ENCODE measurements around the gene SHC4.
"Not testable (repeated sequence)": the region's sequence is repeated elsewhere in the genome, so short reads cannot be mapped to it uniquely, and the experiment has no call there.

SHC4 gene, protein sequence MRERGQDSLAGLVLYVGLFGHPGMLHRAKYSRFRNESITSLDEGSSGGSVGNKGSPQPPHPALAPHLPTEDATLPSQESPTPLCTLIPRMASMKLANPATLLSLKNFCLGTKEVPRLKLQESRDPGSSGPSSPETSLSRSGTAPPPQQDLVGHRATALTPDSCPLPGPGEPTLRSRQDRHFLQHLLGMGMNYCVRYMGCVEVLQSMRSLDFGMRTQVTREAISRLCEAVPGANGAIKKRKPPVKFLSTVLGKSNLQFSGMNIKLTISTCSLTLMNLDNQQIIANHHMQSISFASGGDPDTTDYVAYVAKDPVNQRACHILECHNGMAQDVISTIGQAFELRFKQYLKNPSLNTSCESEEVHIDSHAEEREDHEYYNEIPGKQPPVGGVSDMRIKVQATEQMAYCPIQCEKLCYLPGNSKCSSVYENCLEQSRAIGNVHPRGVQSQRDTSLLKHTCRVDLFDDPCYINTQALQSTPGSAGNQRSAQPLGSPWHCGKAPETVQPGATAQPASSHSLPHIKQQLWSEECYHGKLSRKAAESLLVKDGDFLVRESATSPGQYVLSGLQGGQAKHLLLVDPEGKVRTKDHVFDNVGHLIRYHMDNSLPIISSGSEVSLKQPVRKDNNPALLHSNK

DNA sequence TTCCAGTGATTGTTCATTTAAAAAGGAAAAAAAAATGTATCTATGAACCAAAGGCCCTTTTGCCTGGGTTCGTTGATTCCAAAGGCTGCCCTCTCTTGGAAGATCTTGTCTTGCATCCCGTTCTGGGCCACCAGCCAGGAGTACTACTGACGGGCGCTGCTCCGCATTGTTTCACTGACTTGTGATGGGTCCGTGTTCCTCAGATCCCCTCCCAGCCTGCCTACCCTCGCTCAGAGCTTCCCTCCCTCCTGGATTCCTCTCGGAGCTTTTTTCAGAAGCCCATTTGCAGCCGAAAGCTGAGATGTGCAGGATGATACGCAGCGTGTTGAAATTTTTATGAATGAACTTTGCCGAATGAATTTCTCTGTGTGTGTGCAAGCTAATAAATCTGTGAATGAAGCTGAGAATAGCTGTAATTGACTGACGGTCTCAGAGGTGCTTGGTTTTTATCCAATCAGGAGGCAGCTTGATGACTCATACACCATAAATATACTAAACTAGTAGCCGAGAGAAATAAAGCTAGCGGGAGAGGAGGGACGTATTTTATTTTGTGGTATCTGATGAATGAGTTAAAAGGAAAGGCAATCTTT, at the start of gene SHC4:
Gene SHC4 (minus strand): TSS at position 396 of the 590 bp plus-strand sequence. CDS start 904 bp downstream, outside the sequence.
- DNase-seq, result no peak

DNA sequence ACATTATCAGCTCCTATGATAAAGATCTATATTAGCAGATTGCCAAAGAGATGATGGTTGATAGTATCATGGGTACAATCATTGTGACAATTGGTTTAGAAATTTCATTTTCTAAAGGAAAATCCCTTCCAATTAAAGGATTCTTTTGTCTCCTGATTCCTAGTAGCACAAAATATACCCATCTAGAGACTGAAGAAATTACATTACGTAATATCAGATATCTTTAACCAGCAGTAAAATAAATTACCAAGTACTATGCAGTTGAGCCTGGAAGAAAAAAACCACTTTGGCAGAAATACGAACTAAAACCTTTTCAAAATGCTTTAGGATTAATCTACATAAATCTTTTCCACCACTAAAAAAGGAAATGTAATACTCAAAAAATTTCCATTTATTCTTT, 35.6 kb upstream of the SHC4 start:
- DNase-seq, result no peak

DNA sequence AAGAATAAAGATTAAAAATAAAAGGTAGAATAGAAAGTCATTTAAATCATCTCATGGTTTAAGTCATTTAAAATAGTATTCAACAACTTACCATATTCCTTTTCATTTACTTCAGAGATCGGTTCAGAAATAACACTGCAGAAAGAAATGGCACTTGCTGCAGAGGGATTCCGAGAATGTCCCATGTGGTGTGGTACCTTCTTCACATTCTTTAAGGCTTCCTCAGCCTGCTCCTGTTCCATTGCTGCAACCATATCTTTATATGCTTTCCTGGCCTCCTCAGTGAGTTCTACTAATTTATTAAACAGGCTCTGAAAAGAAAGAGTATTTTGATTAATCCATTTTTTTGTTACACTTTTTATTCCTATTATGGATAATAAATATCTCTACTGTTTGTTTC, 32.6 kb upstream of the SHC4 start:
- no peak for DNase-seq

DNA sequence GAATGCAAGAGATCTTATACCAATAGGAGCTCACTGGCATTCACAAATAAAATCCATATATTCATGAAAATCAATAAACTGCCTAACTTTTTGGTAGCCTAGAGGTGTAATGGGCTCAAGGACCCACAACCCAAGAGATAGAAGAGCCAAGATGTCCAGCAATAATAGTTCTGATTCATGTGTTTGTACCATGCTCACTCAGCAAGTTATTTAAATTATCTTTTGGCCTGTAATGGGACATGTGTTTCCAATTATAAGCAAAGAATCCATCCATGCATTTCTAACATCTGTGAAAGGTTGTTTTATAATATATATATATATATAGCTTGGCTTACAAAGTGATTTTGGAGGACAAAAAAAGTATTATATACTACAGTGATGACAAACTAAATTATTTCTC, 29.7 kb upstream of the SHC4 start:
- DNase-seq, result no peak

DNA sequence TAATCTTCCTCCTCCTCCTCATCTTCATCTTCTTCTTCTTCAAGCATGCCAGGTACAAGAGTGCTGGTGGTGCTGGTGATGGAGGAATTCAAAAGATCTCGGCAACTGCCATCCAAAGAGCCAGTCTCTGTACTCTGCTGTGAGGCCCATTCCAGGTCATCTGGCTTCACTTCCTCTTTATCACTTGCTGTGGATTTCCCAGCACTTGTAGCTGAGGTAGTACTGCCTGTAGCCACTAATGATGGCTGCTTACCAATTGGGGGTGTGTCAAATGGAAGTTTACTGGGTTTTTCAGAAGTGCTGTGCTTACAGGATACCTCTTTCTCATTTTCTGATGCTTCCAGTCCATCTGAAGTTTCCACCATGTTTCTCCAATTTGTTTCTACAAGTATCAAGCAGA, 28.8 kb upstream of the SHC4 start:
- no peak for DNase-seq

DNA sequence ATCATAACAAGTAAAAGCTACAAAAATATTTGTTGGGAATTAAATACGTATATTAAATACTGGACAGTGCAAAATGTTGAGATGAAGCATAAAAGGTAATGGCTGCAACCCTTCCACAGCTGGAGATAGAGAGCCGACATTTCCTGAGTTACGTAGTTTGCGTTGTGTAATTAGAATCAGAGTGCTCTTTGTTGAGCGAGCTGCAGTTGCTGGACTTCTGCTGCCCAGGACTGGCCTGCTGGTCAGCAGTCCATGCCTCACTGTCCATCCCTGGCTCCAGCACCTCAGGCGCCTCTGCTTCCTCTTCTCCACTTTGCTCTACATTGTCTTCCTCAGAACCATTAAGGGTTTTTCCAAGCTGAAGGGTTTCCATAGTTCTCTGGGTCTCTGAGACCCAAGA, 28.4 kb upstream of the SHC4 start:
- DNase-seq, result no peak

DNA sequence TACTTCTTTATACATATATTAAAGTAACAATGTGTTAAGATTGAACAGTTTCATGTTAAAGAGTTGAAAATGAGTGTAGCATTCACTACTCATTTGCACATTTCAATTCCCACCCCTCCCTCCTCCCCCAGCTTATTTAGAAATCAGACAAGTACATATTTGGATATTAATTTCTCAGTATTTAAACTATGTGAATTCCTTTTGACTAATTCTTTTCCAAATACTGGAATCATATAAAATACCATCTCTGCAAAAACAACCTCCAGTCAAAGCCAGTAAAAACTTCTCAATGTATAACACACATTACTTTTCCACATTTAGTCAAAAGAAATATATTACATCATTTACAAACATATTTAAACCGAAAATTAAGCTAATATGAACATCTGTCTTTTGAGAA, 25.5 kb upstream of the SHC4 start:
- DNase-seq, result no peak

DNA sequence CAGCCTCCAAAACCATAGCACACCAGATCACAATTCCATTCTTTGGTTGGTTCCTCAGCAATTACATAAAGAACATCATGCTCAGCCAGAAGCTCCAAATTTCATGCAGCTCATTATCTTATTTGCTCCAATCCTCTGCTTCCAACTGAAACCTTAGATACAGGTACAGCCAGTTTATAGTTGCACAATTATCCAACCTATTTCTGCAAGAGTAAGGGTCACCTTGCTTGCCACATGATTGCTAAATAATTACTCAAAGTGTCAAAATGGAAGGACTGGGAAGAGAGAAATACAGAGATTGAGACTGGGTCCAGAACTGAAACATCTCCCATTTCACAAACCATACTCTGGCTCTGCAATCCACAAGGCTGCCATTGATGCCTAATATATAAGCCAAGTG, 23.4 kb upstream of the SHC4 start:
- DNase-seq, result no peak

DNA sequence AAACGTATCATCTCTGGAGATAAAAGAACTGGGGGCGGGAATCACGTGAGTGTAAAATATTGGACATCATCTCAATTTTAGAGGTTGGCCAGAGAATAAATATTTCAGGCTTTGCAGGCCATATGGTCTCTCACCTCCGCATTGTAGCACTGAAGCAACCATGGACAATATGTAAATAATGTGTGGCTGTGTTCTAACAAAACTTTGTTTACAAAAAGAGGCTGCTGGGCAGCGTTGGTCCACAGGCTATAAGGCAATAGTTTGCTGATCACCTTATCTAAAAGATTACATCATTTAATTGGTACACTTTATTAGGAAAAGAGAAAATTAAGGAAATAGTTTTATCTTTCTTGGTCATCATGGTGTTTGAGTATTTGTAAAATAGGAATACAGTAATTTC, 22.5 kb upstream of the SHC4 start:
- DNase-seq, result no peak

DNA sequence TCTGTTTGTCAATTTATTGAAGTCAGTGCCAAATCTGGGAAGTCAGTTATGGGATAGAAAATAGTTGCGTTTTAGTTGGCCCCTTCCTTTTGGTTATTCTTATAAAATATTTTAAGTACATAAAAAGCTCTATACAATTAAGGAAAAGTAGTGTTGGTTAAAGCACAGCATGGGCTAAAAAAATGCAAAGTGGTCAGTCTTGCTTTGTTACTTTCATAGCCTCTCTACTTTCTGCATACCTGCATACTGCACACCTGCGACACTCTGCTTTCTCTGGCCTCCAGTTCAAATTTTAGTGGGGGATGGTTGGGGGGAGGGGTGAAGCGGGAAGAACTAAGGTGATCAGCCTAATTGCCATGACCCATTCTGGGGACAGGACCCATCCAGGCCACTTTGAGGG, 21.8 kb upstream of the SHC4 start:
- DNase-seq, result no peak

DNA sequence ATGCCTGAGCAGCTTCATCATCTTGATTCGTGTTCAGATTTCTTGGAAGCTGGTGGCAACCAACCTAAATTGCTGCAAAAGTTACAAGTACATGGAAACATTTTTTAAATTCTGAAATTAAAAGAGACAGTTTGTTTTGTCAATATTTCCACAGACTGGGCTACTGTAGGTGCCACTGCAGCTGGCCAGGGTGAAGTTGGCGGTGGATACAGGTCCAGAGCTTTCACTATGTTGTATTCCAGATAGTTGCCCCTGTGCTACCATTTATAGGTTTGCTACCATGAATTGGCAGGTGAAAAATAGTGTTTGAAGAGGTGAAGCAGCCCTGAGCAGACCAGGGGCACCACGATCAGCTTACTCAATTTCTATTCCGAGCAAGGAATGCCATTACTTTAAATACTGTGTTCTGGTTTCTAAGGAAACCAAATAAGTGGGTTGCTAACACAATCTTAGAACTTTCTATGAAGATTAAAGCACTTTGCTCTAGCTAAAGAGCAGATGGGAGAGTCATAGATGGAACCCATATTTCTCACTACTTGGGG, 21.2 kb upstream of the SHC4 start:
- no peak for DNase-seq

DNA sequence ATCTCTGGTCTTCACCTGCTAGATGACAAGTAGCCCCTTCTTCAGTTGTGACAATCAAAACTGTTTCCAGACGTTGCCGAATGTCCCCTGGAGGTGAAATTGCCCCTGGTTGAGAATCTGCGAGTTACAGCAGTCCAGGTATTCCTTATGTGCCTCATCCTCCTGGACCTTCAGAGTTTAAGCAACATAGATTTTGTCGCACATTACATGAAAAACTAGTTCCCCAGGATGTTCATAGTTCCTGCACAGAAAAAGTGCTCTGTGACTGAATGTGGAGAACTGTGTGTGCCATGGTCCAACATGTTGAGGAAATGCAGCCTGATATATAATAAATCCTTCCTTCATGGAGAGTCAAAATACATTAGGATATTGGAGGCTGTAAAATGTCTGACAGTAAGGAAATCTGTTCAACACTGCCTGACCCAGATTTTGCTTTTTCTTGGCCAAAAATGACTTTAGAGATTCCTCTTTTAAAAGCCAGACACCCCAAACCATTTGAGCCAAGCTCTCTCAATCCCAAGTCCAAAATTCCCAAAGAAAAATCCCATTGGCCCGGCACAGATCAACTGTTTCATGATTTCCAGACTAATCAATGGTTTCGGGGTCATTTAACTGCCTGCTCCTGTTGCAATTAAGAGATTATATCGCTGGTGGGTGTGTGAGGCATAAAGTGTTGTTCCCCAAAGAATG, 20.4 kb upstream of the SHC4 start:
- no peak for DNase-seq

DNA sequence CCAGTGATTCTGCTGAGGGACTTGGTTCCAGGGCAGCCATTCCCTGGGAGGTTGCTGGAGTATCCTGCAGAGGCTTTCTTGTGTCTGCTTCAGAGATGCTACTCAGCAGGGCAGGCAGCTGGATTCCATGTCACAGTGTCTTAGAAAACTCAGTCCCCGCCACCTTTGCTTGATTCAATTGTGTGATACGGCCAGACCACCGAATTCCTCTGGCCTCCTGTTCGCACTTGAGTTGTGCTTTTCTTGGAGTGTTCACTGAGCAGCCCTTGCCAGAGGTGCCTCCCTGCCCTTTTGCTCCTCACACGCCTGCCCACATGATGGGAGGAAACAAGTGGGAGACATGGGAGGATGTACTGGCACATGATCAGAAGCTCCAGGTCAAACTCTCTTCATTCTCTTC, 19.6 kb upstream of the SHC4 start:
- DNase-seq, result no peak

DNA sequence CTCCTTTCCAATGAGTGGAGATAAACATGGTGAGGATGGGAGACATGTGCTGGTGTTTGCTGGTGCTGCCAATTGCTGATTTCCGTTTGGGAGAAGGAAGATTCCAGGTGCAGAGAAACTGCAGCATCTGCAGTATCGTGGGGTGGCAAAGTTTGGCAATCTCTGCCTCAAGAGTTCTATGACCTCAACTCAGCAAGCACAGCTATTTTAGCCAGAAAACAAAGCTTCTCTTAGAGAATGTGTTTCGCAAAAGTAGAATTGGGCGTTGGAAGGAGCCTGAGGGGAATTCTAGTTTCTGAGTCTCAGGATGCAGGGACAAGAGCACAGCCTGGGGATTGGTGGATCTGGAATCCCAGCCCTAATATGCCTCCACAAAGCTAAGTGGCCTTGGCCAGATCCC, 18.2 kb upstream of the SHC4 start:
- DNase-seq, result no peak

DNA sequence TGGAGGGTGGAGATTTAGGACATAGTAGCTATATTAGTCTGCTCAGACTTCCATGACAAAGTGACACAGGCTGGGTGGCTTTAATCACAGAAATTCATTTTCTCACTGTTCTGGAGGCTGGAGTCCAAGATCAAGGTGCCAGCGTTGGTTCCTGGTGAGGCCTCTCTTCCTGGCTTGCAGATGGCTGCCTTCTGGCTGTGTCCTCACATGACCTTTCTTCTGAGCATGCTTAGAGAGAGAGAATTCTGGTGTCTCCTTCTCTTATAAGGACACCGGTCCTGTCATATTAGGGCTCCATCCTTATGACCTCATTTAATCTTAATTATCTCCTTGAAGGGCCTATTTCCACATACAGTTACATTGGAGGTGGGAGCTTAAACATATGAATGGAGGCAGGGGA, 14.9 kb upstream of the SHC4 start:
- DNase-seq, result no peak

DNA sequence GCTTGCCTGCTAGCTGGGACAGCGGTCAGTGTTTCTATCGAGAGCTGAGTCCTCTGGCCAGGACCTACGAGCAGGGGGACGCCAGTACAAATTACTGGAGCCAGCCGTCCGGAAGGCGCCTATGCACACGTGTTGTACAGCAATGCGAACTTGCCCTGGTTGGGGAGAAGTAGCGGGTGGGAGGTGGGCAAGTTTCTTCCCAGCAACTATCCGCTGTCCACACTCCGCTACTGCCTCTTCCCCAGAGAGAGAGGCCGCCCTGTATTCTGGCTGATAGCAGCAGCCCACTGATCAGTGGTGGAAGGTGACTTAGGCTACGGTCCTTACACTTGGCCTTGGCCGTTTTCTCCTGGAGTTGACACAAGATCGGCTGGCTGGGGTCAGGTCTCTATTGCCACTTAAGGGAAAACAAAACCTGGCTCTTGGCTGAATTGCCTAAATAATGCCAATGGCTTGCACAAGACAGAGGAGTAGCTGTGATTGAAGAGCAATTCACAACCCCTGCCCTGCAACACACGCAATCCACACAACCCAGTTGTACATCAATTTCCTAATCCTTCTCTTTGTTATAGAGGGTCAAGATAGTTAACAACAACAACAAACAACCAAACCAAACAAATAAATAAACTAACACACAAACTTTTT, 12.8 kb upstream of the SHC4 start:
- no peak for DNase-seq

DNA sequence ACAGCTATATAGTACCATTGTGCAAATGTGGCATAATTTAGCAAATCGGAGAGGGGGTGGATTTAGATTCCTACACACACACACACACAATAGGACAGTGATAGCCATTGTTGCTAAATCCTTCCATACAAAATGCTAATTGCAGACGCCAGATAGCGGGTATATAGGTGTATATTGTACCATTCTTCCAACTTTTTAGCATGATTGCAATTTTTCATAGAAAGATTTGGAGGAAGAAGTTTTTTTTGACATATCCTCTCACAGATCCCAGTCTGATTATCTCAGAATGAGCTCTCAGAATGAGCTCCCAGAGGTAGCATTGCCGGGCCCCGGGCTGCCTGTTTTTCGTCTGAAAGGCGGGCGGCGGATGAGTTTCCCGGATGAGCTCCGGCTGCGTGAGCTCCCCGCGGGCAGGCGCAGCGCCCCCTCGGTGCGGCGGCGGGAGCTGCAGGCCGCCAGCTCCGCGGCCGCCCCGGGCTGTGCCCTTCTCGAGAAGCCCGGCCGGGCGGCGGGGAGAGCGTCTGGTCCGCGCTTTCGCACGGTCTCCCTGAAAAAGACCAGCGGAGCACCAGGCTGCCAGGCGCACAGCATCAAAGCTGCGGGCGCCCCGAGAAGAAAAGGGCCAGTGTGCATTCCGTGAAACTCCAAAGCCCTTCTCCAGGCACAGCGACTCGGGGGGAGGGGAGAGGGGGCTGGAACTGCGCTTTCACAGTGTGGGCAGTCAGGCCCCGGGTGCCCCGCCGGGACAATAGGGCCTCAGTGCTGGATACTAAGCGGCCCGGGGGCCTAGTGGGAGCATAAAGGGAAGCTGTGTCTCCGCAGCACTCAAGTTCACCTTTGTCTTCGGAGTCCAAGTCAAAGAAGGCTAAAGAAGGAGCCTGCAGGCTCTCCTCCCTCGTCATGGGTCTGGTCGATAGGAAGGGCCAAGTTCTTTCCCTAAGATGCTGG, 12.0 kb upstream of the SHC4 start:
- DNase-seq, result peak; percentile 24 to 61

DNA sequence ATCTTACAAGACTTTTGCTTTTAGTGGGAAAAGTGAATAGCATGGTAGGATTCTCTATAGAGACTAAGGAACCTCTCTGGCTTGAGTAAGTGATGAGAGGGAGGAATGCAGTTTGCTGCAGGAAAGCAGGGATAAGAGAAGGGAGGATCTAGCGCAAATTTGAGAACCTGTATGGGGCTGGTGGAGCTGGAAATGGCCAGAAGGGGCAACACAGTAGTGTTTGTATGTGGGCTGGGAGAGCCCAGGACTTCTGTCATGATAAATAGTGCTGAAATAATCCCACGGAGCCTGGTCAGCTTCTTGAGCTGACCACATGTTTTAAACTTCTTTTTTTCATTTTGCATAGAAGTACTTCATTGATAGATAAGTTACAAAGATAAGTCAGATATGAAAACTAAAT, 11.2 kb upstream of the SHC4 start:
- DNase-seq, result no peak

DNA sequence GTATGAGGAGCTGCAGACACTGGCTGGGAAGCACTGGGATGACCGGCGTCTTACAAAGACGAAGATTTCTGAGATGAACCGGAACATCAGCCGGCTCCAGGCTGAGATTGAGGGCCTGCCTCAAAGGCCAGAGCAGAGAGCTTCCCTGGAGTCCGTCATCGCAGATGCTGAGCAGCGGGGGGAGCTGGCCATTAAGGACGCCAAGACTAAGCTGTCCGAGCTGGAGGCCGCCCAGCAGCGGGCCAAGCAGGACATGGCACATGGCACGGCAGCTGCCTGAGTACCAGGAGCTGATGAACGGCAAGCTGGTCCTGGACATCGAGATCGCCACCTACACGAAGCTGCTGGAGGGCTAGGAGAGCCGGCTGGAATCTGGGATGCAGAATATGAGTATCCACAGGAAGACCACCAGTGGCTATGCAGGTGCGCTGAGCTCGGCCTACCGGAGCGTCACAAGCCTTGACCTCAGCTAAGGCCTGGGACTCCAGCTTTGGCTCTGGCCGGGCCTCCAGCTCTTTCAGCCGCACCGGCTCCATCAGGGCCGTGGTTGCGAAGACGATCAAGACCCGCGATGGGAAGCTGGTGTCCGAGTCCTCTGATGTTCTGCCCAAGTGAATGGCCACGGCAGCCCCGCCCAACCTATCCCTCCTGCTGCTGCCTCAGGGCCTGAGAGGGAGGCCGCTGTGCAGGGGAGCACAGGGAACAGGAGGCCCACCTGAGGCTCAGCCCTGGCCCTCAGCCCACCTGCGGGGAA, 9.2 kb upstream of the SHC4 start:
- no peak for DNase-seq

DNA sequence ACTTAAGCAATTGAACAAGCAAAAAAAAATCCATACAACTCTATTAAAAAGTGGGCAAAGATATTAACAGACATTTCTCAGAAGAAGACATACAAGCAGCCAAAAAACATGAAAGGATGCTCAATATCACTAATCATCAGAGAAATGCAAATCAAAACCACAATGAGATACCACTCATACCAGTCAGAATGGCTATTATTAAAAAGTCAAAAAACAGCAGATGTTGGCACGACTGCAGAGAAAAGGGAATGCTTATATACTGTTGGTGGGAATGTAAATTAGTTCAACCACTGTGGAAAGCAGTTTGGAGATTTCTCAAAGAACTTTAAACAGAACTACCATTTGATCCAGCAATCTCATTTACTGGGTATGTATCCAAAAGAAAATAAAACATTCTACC, 7.2 kb upstream of the SHC4 start:
- DNase-seq, result not testable (repeated sequence)

DNA sequence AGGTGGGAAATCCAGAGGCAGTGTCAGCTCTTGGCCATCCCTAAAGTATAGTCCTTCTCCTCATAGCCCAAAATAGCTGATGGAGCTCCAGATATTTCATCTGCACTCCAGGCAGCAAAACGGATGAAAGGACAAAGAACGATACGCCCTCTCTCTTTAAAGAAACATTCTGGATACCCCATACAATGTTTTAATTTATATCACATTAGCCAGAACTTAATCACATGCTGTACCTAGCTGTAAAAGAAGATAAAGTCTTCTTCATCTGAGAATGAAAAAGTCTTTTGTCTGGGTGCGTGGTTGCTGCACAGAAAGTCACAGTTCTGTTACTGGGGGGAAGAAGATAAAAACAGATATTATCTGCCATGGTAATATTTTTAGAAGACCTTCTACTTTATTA, 4.3 kb upstream of the SHC4 start:
- no peak for DNase-seq

Data from bone marrow (tissue), 2 donors.